HL-60 (cell line): Measurements from ENCODE around the gene SLC4A9.
A peak's percentile ranks its signal among the peaks of the same experiment; 100 is the strongest.

ENCODE experiments used
- DNase-seq, 2 experiments: peaks; one replicate each; pipeline ENCODE4 v3.0.0-alpha.2; 2010 to 2020; ENCODE audit warnings: low read depth in 1 of 2, low spot score in 1 of 2
- H3K27ac ChIP-seq: fragments of 250-450 bp; sonication (Bioruptor Pico); replicated peaks from 2 replicates; pipeline ENCODE4 v1.5.1; 2020; ENCODE audit warnings: mild to moderate bottlenecking, moderate library complexity
- H3K27me3 ChIP-seq: fragments of 250-450 bp; sonication (Bioruptor Pico); 2 replicates; pipeline ENCODE4 v1.5.1; 2021; ENCODE audit warnings: mild to moderate bottlenecking, moderate library complexity; ENCODE audit not compliant: insufficient read depth, poor library complexity, severe bottlenecking
- H3K4me3 ChIP-seq: replicated peaks from 2 replicates; pipeline ENCODE4 v1.5.1; 2011; ENCODE audit warnings: mild to moderate bottlenecking, control low read depth, low read length; ENCODE audit not compliant: insufficient read depth
- CTCF ChIP-seq: IDR thresholded peaks from one replicate; pipeline ENCODE4 v1.5.1; 2011; ENCODE audit warnings: low read length, control low read depth, inconsistent platforms; ENCODE audit not compliant: insufficient read depth
- GABPA ChIP-seq: IDR thresholded peaks from 2 replicates; pipeline ENCODE4 v1.6.1; 2012; ENCODE audit warnings: low read depth
- POLR2AphosphoS5 ChIP-seq: IDR thresholded peaks from 2 replicates; pipeline ENCODE4 v1.6.1; 2012; ENCODE audit warnings: low read depth
- REST ChIP-seq: IDR thresholded peaks from 2 replicates; pipeline ENCODE4 v1.6.1; 2012; ENCODE audit warnings: low read depth; ENCODE audit not compliant: insufficient replicate concordance
- SPI1 ChIP-seq: IDR thresholded peaks from 2 replicates; pipeline ENCODE4 v1.6.1; 2012; ENCODE audit warnings: low read depth, mild to moderate bottlenecking, borderline replicate concordance

Gene SLC4A9

DNA sequence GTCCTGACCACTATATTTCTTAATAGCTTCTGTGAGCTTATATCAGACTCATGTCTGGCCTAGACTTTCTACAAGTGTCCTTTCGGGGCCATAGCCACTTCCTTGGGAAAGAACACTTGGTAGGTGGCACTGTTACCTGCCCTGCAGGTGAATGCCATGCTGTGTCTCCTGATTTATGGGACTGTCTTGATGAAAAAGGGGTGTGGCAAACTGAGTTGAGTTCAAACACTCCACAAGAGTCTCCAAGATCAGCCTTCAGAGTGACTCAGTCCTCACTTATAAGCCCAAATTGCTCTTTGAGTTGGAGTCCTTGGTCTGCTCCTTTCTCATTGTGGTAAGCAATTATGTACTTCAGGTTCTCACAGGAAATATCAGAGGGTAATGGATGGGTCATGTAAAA is 31.7 kb downstream of the SLC4A9 start:
- H3K4me3 ChIP-seq: no peak overlapping the region
- no peak overlapping the region for H3K27ac ChIP-seq
- DNase-seq: no peak
- no peak for TF ChIP-seq SPI1
- TF ChIP-seq REST: no peak
- no peak for TF ChIP-seq CTCF
- TF ChIP-seq POLR2AphosphoS5: no peak
- TF ChIP-seq GABPA: no peak
- H3K27me3 ChIP-seq: no peaks in the 10 kb centered on the region

GRCh38 chr5:140393738-140394137 is 33.7 kb downstream of the SLC4A9 start:
- Histone ChIP-seq H3K27ac (no peak overlapping the region), H3K4me3 (no peak overlapping the region), H3K27me3 (no peaks in the 10 kb centered on the region)
- DNase-seq: no peak
- TF ChIP-seq GABPA (no peak), SPI1 (no peak), CTCF (no peak), REST (no peak), POLR2AphosphoS5 (no peak)

DNA sequence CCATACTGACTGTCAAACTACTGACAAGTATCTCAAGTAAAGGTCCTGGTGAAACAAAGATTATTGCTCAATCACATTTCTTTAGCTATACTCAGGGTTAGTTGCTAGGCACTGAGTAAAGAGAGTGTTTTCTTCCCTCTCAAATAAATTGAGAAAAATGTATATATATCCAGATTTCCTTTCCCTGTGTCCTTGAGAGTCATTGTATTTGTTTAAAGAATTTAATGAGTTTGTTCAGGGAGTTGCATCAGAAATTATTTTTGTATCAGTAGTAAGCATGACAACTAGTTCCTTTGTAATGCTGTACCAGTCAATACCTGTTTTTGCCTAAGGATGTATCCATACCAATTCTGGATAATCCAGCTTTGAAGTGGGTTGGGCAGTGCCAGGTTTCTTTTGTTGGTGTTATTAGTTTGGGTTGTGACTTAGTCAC is 38.4 kb downstream of the SLC4A9 start:
- H3K27ac ChIP-seq: peak overlapping the region; percentile 42
- TF ChIP-seq GABPA (no peak), REST (no peak), POLR2AphosphoS5 (no peak), CTCF (no peak), SPI1 (no peak)

More for the DNA sequence above, 38.4 kb downstream of the SLC4A9 start:
- Histone ChIP-seq H3K27me3 (no peaks in the 10 kb centered on the region), H3K4me3 (no peak overlapping the region)
- no peak for DNase-seq
